Activated B cell treated with CpG ODN at 0.5 μM for 24 hours (primary cell): ENCODE data around the gene LETM1. TPM values are rescaled to one million over a fixed set of nuclear protein-coding genes. Genes with fewer than 3 reads are reported as not detected.

ENCODE experiments used
- ATAC-seq: fragments of 200-7000 bp; cut with Tn5 transposase; one replicate; pipeline ENCODE4 v1.10.0; 2021; ENCODE audit warnings: low read depth, mild to moderate bottlenecking, moderate library complexity
- CTCF ChIA-PET: fragments of 350-600 bp; sonication (Branson Sonifier 250); formaldehyde crosslinking; loops from one replicate; lab custom pipeline; 2021; ENCODE audit warnings: antibody characterized with exemption; lab: Charles Lee
- POLR2A ChIA-PET: fragments of 350-600 bp; sonication (Branson Sonifier 250); formaldehyde crosslinking; loops from one replicate; lab custom pipeline; 2021; ENCODE audit warnings: antibody characterized with exemption; lab: Charles Lee
- DNase-seq: peaks from one replicate; pipeline ENCODE4 v3.0.0; 2022
- H3K27ac Mint-ChIP-seq: one replicate; pipeline ENCODE4 v1.8.0; 2020; ENCODE audit warnings: mixed read lengths
- H3K27me3 Mint-ChIP-seq: one replicate; pipeline ENCODE4 v1.8.0; 2021; ENCODE audit warnings: mixed read lengths
- H3K36me3 Mint-ChIP-seq: one replicate; pipeline ENCODE4 v1.8.0; 2021; ENCODE audit warnings: low read depth, mixed read lengths
- H3K4me1 Mint-ChIP-seq: one replicate; pipeline ENCODE4 v1.8.0; 2021; ENCODE audit warnings: mixed read lengths
- H3K4me3 Mint-ChIP-seq: one replicate; pipeline ENCODE4 v1.8.0; 2020; ENCODE audit warnings: mild to moderate bottlenecking, mixed read lengths
- H3K9me3 Mint-ChIP-seq: one replicate; pipeline ENCODE4 v1.8.0; 2020; ENCODE audit warnings: mixed read lengths
- intact Hi-C: fragments of 100-400 bp; cut with micrococcal nuclease; formaldehyde crosslinking; loops from one replicate; pipeline ENCODE4 v1.15.1; 2024
- total RNA-seq: library from RNA; stranded (reverse); gene quantifications from 2 replicates; pipeline ENCODE4 v1.2.3, GENCODE V29; 2022
- TF ChIP-seq, protein P1 (sequence below): fragments of 200-600 bp; IDR thresholded peaks from one replicate; pipeline ENCODE4 v1.8.0; 2022; ENCODE audit warnings: antibody characterized with exemption, mild to moderate bottlenecking

The LETM1 gene
- total RNA-seq, 1 donor from 2014 or later = 60.3 TPM

DNA sequence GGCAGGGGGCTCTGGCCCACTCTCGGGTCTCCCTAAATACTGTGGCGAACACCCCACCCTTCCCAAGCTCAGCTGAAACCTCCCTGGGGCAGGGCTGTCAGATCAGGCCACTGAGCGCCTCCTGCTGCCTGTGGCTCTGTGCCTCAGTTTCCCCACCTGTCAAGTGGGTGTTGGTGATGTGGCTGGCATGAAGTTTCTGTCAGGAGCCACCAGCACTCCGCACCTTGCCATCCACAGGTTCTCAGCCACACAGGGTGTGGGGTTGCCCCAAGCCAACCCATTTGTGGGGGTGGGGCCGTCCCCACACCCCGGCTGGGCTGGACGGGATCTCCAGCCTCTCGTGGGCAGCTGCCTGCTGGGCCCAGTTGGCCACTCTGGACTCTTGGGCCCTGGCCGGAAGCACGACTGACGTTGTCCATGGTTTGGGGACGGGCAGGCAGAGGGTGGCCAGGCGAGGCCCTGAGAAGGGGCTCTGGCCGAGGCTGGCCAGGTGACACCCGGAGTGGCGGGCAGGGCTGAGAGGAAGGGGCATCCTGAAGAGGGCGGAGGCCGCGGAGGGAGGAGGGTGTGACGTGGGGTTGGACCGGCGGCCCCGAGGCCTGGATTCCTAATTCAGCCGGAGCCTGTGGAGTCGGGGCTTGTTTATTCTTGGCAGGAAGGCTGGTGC lies 68.4 kb downstream of the LETM1 start:
- H3K9me3 Mint-ChIP-seq = no peaks in the 10 kb centered on the region
- H3K27ac Mint-ChIP-seq = no peak overlapping the region
- intact Hi-C loops = no loop called here
- peaks cover 2% of the 10 kb centered on the region for H3K27me3 Mint-ChIP-seq
- TF ChIP-seq, protein P1, sequence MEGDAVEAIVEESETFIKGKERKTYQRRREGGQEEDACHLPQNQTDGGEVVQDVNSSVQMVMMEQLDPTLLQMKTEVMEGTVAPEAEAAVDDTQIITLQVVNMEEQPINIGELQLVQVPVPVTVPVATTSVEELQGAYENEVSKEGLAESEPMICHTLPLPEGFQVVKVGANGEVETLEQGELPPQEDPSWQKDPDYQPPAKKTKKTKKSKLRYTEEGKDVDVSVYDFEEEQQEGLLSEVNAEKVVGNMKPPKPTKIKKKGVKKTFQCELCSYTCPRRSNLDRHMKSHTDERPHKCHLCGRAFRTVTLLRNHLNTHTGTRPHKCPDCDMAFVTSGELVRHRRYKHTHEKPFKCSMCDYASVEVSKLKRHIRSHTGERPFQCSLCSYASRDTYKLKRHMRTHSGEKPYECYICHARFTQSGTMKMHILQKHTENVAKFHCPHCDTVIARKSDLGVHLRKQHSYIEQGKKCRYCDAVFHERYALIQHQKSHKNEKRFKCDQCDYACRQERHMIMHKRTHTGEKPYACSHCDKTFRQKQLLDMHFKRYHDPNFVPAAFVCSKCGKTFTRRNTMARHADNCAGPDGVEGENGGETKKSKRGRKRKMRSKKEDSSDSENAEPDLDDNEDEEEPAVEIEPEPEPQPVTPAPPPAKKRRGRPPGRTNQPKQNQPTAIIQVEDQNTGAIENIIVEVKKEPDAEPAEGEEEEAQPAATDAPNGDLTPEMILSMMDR = no peak
- DNase-seq = no peak
- ChIA-PET CTCF (no interaction called here), POLR2A (no interaction called here)
- ATAC-seq = no peak
- no peaks in the 10 kb centered on the region for H3K36me3 Mint-ChIP-seq
- H3K4me1 Mint-ChIP-seq = no peaks in the 10 kb centered on the region
- no peak overlapping the region for H3K4me3 Mint-ChIP-seq

DNA sequence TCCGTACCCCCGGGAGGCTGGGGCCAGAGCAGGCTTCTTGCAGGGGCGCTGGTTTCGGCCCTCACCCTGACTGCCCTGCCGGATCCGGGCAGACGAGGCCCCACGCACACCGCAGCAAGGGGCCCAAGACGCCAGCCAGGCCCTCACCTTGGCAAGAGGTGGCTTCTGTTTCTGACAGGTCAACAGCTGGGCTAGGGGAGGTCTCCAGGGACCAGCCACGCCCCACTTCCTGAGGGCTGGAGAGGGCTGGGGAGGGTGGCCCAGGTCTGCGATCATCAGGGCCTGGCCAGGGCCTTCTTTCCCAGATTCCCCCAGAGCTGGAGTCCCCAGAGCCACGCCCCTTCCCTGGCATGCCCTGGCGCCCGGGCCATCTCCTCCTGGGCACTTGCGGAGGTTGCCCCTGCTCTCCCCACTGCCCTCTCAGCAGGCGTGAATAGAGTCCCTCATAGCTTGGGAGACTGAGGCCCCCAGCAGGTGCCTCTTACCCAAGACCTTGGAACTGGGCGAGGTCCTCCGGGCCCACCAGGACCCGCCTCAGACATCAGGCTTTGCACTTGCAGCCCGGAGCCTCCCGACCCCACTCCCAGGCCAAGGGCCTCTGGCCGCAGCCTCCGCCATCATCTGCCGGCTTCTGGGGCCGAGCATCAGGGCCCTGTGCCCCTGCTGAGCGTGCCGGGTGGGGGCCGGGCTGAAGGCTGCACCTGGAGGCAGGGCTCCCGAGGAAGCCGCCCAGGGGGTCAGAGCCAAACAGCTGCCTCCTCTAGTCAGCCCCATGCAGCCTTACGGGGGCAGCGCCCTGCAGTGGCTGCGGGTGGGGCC lies 69.2 kb downstream of the LETM1 start:
- intact Hi-C loops = no loop called here
- no peaks in the 10 kb centered on the region for H3K4me1 Mint-ChIP-seq
- POLR2A ChIA-PET = no interaction called here
- peaks cover under 1% of the 10 kb centered on the region for H3K27me3 Mint-ChIP-seq
- ATAC-seq = no peak
- H3K36me3 Mint-ChIP-seq = no peaks in the 10 kb centered on the region
- CTCF ChIA-PET = no interaction called here
- H3K4me3 Mint-ChIP-seq = no peak overlapping the region
- H3K27ac Mint-ChIP-seq = no peak overlapping the region
- DNase-seq = no peak
- TF ChIP-seq, protein P1 = no peak
- H3K9me3 Mint-ChIP-seq = no peaks in the 10 kb centered on the region

DNA sequence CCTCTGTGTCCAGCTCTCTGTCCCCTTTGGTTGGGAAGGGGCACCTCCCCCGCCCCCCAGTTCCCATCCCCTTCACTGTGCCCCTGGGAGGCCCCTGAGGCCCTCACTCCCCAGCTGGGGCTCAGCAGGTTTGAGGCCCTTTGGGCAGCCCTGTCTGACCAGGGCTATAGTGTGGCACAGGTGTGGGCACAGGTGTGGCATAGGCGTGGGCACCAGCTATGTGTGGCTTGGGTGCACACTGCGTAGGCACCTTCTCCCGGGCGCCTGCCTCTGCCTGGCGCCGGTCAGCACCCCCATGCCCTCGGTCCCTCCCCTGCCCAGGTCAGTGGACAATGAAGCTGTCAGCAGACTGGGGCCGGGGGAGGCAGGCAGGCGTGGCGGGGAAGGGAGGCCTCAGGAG lies 70.4 kb downstream of the LETM1 start:
- TF ChIP-seq, protein P1 = no peak
- CTCF ChIA-PET = no interaction called here
- no peak overlapping the region for H3K27ac Mint-ChIP-seq
- no peaks in the 10 kb centered on the region for H3K9me3 Mint-ChIP-seq
- POLR2A ChIA-PET = no interaction called here
- H3K36me3 Mint-ChIP-seq = no peaks in the 10 kb centered on the region
- ATAC-seq (no peak), DNase-seq (no peak)
- intact Hi-C loops = no loop called here
- no peak overlapping the region for H3K4me3 Mint-ChIP-seq
- no peaks in the 10 kb centered on the region for H3K27me3 Mint-ChIP-seq
- no peaks in the 10 kb centered on the region for H3K4me1 Mint-ChIP-seq

DNA sequence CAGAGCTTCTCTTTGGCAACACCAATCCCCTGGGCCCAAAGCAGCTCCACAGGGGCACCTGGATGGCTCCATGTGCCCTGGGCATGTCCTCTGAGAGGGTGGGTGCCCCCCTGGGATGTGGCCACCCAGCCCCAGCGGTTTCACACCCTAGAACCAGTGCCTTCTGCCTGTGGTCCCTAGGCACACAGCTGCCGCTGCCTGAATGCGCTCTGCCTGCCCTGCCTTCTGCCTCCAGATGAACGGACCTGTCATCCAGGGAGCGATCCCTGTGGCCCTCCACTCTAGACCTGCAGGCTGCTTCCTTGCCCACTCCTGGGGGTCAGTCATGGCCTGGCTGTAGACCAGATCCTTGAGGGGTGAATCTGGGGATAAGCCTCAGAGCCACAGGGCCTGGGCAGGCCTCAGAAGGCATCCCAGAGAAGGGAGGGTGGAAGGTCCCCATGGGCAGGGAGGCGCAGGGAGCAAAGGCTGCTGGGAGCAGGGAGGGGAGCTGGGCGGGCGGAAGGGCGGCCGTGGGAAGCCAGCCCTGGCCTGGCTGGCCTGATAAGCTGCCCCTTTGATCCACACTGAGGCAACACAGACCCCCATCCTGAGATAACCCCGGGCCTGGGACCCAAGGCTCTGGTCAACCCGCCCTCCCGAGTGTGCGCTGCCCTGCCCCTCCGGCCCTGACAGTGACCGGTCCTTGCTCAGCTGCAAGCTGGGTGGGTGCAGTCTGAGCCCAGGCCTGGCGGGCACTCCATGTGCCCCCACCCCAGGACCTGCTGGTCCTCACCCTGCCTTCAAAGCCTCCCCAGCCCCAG lies 71.0 kb downstream of the LETM1 start:
- no peak for DNase-seq
- H3K36me3 Mint-ChIP-seq = no peaks in the 10 kb centered on the region
- no peak overlapping the region for H3K4me3 Mint-ChIP-seq
- intact Hi-C loops = no loop called here
- POLR2A ChIA-PET = no interaction called here
- no peak overlapping the region for H3K27ac Mint-ChIP-seq
- no peaks in the 10 kb centered on the region for H3K4me1 Mint-ChIP-seq
- H3K27me3 Mint-ChIP-seq = no peaks in the 10 kb centered on the region
- ATAC-seq = no peak
- H3K9me3 Mint-ChIP-seq = no peaks in the 10 kb centered on the region
- TF ChIP-seq, protein P1 = no peak
- CTCF ChIA-PET = no interaction called here

DNA sequence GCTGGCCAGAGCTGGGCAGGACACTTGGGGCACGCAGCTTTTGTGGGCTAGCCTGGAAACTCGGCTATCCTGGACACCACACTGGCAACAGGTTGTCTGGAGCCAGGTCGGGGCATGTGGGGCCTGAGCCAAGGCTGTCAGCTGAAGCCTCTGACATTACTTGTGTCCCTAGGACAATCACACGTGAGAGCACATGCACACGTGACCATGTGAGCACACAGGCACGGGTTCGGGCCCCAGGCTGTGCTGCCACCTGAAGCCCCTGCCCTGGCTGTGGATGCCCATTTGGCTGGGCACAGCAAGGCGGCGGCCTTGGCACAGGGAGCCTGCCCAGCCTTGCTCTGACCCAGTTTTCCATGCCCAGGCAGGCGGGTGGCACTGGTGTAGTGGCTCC lies 71.6 kb downstream of the LETM1 start:
- Mint-ChIP-seq H3K27me3 (no peaks in the 10 kb centered on the region), H3K36me3 (no peaks in the 10 kb centered on the region), H3K4me1 (no peaks in the 10 kb centered on the region), H3K4me3 (no peak overlapping the region), H3K27ac (no peak overlapping the region), H3K9me3 (no peaks in the 10 kb centered on the region)
- intact Hi-C loops = no loop called here
- ChIA-PET CTCF (no interaction called here), POLR2A (no interaction called here)
- ATAC-seq (no peak), DNase-seq (no peak)
- TF ChIP-seq, protein P1 = no peak
